NCI-H2227 (cell line): ENCODE results near the gene LAMB3.
"Not testable (repeated sequence)": the region's sequence is repeated elsewhere in the genome, so short reads cannot be mapped to it uniquely, and the experiment has no call there.

Source experiments
- DNase-seq: peaks from one replicate; lab custom pipeline; 2025; ENCODE audit not compliant: unreplicated experiment; lab: John Stamatoyannopoulos, UW

The LAMB3 gene

DNA sequence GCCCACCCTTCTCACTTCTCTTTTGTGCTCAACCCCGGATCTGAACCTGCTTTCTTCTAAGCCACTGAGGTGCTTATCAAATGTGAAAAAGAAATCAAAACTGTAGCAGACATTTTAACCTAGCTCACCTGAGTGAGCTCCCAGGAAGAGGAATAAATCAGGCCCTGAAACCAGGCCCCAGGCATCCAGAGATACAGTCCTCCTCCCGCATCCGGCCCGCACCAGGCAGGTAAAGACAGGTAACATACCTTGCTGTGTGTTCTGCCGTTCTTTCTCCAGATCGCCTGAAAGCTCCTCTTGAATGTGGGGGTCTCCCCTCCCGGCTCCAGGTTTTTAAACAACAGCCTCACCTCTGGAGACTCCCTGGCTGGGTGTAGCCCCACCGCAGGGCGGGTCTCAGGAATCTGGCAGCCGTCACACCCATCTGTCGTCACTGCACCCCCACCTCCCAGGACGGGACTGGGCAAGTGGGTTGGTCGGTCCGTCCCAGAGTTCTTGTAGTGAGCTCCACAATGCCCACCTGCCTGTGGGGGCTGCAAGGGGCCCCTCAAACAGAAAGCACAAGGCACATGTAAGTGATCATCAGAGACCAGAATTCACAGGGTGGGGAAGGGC lies at the start of gene LAMB3:
TSS of gene LAMB3 (minus strand) at position 305 of the 615 bp plus-strand sequence. CDS start 1,481 bp downstream, outside the sequence.
- DNase-seq, result no peak

GRCh38 chr1:209700686-209701085 lies 48.5 kb upstream of the LAMB3 start:
- not testable (repeated sequence) for DNase-seq

DNA sequence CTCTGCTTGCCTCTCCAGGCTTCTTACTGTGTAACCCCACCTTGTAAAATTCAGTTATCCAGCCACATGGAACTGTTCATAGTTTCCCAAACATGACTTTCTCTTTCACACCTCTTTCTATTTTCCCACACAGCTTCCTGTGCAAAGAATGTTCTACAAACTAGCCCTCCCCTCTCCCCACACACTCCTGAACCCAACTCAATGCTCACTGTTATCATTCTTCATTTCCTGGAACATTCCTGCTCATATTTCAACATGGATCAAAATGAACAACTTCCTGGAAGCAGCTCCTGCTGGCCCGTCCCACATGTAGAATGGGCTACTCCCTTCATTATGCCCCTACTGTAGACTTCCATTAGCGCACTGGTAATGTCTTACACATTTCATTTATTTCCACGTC lies 44.9 kb upstream of the LAMB3 start:
- no peak for DNase-seq

DNA sequence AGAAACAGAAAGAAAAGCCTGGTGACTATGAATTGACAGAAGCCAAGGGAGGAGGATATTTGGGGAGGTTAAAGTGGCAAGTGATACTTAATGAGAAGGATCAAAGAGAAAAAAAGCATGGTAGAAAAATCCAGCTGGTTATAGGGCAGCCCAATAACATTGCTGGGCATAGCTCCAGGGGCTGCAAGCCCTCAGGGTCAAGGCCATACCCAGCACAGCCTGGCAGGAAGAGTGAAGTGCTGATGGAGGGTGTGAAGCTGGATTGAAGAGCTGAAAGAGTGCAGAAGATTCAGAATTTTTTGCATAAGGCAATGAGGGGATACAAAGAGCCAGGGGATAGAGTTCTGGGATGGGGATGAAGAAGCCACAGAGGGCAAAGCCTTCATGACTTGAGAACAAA lies 44.4 kb upstream of the LAMB3 start:
- DNase-seq, result no peak

DNA sequence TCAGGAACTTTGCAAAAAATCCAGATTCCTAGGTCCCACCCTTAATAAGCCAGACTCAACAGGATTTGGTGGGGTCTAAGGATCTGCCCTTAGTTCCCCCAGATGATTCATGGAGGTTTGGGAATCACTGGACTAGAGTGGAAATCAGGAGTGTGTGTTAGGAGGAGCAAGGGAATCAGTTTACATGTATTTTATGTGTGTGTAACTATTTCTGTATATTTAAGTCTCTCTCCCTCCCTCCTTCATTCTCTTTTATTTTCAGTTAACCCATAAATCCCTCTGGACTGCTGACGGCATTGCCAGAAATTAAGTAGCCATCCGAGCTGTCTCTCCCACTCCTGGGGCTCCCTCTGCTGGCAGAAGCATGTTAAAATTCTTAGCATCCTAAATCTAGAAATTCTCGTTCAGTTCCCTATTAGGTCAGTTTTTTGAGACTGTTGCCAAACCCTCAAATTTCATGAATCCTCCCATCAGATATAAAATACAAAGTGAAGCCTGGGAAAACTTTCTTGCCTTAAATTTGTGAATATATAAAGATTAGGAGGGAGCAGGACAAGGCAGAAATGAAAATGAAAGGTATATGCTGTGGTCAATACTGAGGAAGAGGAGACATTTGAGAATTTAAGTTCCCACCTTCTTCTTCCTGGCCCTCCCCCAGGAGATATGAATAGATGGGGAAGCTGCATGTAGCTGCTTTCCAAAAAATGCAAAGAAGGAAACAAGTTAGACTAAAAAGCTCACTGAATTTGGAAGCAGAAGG lies 40.7 kb upstream of the LAMB3 start:
- DNase-seq, result peak; percentile 85

DNA sequence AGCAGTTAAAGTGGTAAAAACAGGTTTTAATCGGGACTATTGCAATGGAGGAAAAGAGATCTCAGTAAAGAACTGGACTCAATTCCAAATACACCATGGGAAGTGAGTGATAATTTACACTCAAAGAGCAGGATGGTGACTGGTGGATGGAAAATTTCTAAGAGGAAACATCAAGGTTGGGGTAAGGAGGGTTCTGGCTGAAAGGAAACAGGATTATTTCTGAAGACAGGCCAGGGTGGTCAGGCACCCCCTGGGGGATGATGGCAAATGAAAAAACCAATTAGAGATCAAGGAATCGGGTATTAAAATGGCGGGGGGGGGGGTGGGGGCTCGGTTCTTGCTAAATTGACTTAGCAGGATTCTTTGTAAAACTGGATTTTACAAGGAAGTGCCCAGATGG lies 40.1 kb upstream of the LAMB3 start:
- no peak for DNase-seq

GRCh38 chr1:209691237-209691636 lies 39.0 kb upstream of the LAMB3 start:
- no peak for DNase-seq

GRCh38 chr1:209689477-209689876 lies 37.3 kb upstream of the LAMB3 start:
- DNase-seq, result no peak

GRCh38 chr1:209688746-209689234 lies 36.6 kb upstream of the LAMB3 start:
- no peak for DNase-seq

DNA sequence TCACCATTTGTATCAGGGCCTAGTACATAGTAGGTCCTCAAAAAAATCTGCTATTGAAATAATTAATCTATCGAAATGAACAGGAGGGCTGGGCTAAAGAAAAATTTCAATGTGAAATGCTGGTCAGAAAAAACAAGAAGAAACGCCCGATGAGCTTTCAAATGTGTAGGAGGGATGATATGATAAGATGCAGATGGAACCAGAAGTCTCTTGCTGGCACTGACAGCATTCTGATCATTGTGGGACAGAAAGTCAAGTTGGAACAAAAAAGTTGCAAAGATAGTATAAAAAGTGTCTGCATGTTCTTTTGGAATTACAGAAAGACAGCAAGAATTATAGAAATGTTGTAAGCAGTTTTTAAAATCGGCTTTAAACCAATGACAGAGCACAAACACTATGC lies 34.1 kb upstream of the LAMB3 start:
- no peak for DNase-seq

DNA sequence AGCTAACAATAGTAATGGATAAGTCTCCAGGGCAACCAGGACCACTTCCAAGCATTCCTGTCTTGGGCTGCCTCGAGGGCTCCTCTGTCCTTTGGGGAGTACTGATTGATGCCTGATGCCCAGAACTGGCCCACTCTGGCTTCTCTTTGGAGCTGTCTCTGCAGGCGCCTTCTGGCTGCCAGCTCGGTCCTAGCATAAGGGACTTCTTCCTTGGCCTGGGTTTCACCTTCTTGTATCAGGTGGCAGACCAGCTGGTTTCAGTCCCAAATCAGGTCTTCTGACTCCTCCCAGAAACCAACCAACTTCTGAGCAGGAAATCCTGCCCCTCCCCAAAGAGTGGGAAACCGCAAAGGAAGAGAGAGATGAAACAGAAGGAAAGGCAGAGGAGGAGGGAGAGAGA lies 33.6 kb upstream of the LAMB3 start:
- DNase-seq, result no peak

DNA sequence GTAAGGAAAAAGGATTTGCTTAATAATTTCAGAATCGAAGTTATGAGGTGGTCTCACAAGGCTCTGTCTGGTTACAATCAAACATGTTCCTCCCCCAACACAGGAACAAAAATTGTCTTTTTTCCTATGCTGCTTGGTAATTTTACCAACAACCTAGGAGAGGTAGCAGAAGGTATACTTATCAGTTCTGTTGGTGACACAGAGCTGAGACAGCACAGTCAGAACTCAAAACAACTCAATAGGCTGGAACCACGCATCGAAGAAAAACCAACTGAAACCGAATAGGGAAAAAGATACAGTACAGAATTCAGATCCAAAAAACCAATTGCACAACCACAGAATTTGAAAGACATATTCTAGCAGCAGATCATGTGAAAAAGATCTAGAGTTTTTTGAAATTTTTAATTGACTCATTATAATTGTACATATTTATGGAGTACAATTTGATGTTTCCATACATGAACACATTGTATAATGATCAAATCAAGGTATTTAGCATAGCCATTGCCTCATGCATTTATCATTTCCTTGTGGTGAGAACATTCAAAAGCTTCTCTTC lies 26.8 kb upstream of the LAMB3 start:
- DNase-seq, result no peak

DNA sequence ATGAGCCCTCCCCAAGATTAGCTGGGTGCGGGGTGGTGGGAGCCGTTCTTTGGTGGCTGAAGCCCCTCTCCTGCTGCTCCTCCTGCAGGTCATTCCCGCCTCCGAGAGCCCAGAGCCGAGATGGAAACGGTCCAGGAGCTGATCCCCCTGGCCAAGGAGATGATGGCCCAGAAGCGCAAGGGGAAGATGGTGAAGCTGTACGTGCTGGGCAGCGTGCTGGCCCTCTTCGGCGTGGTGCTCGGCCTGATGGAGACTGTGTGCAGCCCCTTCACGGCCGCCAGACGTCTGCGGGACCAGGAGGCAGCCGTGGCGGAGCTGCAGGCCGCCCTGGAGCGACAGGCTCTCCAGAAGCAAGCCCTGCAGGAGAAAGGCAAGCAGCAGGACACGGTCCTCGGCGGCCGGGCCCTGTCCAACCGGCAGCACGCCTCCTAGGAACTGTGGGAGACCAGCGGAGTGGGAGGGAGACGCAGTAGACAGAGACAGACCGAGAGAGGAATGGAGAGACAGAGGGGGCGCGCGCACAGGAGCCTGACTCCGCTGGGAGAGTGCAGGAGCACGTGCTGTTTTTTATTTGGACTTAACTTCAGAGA lies 23.4 kb upstream of the LAMB3 start:
- peak; percentile 48 for DNase-seq

- peak; percentile 69 for DNase-seq
Measured at GRCh38 chr1:209674957-209675564, 22.8 kb upstream of the LAMB3 start, which contains the start of gene G0S2. Gene G0S2 (plus strand): TSS chr1:209675412. CDS start chr1:209675685, 273 bp downstream.

DNA sequence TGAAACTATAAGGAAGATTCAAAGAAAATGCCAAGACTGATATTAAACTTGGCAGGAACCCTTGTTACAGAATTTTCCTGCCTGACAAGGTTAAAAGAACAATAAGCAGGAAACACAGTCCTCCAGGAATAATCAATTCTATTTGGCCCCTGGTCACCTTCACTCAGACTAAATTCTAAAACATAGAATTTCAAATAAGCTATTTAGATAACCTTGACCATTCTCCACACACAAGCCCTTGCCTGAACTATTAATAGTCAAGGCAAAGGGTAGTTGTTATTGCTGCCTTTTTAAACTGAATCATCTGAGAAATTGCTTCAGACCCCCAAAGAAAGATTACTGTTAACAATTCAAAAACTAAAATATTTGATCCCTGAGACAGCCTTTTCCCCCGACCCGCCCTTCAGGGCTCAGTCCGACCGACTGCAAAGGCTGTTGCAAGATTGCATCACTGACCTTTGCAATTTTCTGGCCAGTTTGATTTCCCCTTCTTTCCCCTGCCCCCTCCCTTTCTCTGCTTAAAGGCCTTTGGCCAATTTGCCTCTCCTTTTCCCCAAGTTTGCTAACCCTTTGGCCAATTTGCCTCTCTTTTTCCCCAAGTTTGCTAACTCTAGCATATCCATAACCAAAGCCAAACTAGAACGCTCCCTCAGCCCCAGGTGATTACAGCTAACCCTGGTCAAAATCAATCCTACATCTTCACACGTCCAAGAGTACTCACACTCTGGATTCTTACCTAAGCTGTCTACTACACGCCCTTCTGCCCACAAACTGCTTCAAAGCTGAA lies 21.6 kb upstream of the LAMB3 start:
- DNase-seq, result no peak

DNA sequence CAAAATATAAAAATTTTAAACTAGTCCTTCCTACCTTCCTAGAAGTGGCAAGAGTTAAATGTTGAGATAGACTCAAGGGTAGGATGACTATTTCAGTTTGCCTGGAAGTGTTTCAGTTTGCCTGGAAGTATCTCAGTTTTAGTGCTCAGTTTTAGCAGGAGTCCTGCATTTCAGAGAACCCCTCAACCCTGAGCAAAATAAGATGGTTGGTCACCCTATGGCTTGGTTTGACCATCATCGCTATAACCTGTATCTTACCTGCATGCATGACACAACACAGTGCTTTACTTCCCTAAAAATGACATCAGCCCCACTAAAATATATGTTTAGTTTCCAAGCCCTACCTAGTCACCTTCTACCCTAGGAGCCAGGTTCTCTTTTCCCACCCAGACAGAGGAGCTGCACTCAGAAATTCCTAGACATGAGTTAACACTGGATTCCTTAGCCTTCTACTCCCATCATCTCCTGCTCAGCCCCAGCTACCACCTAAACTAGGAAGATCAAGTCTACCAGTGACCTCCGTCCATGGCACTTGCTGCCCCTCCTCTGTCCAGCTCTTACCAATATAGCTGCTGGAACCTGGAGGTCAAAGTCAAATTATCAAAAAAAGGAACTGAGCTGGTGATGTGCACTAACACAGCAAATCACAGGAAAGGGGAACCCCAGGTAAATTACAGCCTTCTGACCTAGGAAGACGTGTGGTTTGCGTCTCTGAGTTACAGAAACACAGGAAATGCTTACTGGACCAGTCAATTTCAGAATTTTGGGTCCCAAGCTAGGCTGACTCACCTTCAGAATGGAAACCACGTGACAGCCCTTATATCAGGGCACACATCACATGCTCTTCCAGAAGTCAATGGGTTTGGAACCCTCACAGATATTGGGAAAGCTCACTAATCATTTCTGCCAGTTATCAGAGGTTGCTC lies 20.7 kb upstream of the LAMB3 start:
- no peak for DNase-seq

- DNase-seq, result no peak
Measured at GRCh38 chr1:209670441-209671082, 18.3 kb upstream of the LAMB3 start.

DNA sequence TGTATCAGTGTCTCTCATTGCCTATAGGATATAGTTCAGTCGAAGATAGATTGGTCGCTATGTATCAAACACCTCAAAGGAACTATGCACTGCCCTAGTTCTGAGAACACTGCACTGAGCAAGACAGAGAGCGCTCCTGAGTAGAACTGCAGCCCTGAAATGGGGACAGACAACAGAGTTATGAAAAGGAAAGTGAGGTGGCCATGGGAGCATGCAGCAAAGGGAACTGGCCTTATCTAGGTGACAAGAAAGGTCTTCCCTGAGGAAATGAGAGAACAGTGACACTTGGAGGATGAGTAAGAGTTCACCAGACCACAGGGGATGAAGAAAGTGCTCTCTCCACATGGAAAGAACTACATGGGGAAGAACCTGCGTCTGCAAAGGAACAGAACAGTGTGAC lies 15.5 kb upstream of the LAMB3 start:
- DNase-seq, result no peak

DNA sequence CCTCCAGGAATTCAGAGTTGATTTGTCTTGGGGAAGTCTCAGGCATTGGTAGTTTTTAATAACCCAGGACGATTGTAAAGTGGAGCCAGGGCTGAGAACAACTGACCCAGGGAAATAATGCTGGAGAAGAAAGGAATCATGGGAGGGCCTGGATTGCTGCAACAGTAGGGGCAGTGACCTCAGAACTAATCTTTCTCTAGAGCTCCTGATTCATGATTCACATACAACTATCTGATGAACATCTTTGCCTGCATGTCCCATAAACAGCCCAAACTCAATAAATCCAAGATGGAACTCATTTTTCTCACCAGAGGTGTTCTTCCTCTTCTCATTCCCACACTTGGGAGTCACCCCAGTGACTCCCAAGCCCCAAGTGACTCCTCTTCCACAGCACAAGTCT lies 14.9 kb upstream of the LAMB3 start:
- DNase-seq, result no peak
